ENCODE measurements around the gene TTC9C. TPM values are rescaled to one million over a fixed set of nuclear protein-coding genes. Genes with fewer than 3 reads are reported as not detected.

Gene TTC9C
- total RNA-seq, 3 donors from 2014 or later = 19.2 to 26.2 (median 25.8) TPM

GRCh38 chr11:62771144-62772021 is 43.1 kb downstream of the TTC9C start, which contains the start of gene TAF6L:
Gene TAF6L, plus strand, starts transcription at chr11:62771396. Its CDS starts 4,388 bp downstream, at chr11:62775784.
- no peaks in the 10 kb centered on the region for H3K9me3 ChIP-seq
- DNase-seq (ENCODE audit: low spot score in 2 of 2) = peak; percentile 98 to 99
- peaks cover 8 to 9% of the 10 kb centered on the region in 2 donors for H3K4me1 ChIP-seq
- H3K4me3 ChIP-seq = peak within 1 kb of the TSS; percentile 60 to 88 (median 68)
- H3K36me3 ChIP-seq = peaks cover 1% of the 10 kb centered on the region
- H3K27me3 ChIP-seq = no peaks in the 10 kb centered on the region
- intact Hi-C loops (cut with DNase I; ENCODE audit: low total_unique reads) = no loop called here
- peak within 1 kb of the TSS; percentile 94 to 98 for H3K27ac ChIP-seq
- TF ChIP-seq POLR2AphosphoS5 (IDR thresholded peaks at IDR 0.05) (peak; percentile 66 to 95 (median 75)), CTCF (IDR thresholded peaks at IDR 0.05) (no peak), POLR2A (IDR thresholded peaks at IDR 0.05) (no peak)

GRCh38 chr11:62774407-62774806 is 46.1 kb downstream of the TTC9C start:
- H3K4me3 ChIP-seq = no peak overlapping the region
- H3K4me1 ChIP-seq = peaks cover 8 to 9% of the 10 kb centered on the region in 2 donors
- H3K9me3 ChIP-seq = no peaks in the 10 kb centered on the region
- TF ChIP-seq CTCF (IDR thresholded peaks at IDR 0.05) (no peak), POLR2A (IDR thresholded peaks at IDR 0.05) (no peak), POLR2AphosphoS5 (IDR thresholded peaks at IDR 0.05) (no peak)
- H3K27me3 ChIP-seq = no peaks in the 10 kb centered on the region
- H3K27ac ChIP-seq = no peak overlapping the region
- intact Hi-C loops (cut with DNase I; ENCODE audit: low total_unique reads) = no loop called here
- H3K36me3 ChIP-seq = no peaks in the 10 kb centered on the region
- DNase-seq (ENCODE audit: low spot score in 2 of 2) = no peak

GRCh38 chr11:62775646-62776045 is 47.4 kb downstream of the TTC9C start:
- H3K4me1 ChIP-seq = peaks cover 0 to under 1% of the 10 kb centered on the region in 2 donors
- no peaks in the 10 kb centered on the region for H3K36me3 ChIP-seq
- intact Hi-C loops (cut with DNase I; ENCODE audit: low total_unique reads) = no loop called here
- H3K27me3 ChIP-seq = no peaks in the 10 kb centered on the region
- no peaks in the 10 kb centered on the region for H3K9me3 ChIP-seq
- no peak overlapping the region for H3K27ac ChIP-seq
- DNase-seq (ENCODE audit: low spot score in 2 of 2) = no peak
- no peak overlapping the region for H3K4me3 ChIP-seq
- no peak for TF ChIP-seq POLR2AphosphoS5 (IDR thresholded peaks at IDR 0.05)
- TF ChIP-seq CTCF (IDR thresholded peaks at IDR 0.05) = no peak
- no peak for TF ChIP-seq POLR2A (IDR thresholded peaks at IDR 0.05)

GRCh38 chr11:62777389-62777788 is 49.1 kb downstream of the TTC9C start:
- Histone ChIP-seq H3K9me3 (no peaks in the 10 kb centered on the region), H3K36me3 (no peaks in the 10 kb centered on the region), H3K4me3 (no peak overlapping the region), H3K4me1 (no peaks in the 10 kb centered on the region), H3K27me3 (no peaks in the 10 kb centered on the region), H3K27ac (no peak overlapping the region)
- intact Hi-C loops (cut with DNase I; ENCODE audit: low total_unique reads) = no loop called here
- DNase-seq (ENCODE audit: low spot score in 2 of 2) = no peak
- TF ChIP-seq CTCF (IDR thresholded peaks at IDR 0.05) (no peak), POLR2AphosphoS5 (IDR thresholded peaks at IDR 0.05) (no peak), POLR2A (IDR thresholded peaks at IDR 0.05) (no peak)

GRCh38 chr11:62778441-62778840 is 50.2 kb downstream of the TTC9C start:
- H3K4me3 ChIP-seq = no peak overlapping the region
- H3K27ac ChIP-seq = no peak overlapping the region
- DNase-seq (ENCODE audit: low spot score in 2 of 2) = no peak
- intact Hi-C loops (cut with DNase I; ENCODE audit: low total_unique reads) = no loop called here
- no peaks in the 10 kb centered on the region for H3K4me1 ChIP-seq
- TF ChIP-seq POLR2A (IDR thresholded peaks at IDR 0.05) (no peak), CTCF (IDR thresholded peaks at IDR 0.05) (no peak), POLR2AphosphoS5 (IDR thresholded peaks at IDR 0.05) (no peak)
- H3K27me3 ChIP-seq = no peaks in the 10 kb centered on the region
- no peaks in the 10 kb centered on the region for H3K36me3 ChIP-seq
- H3K9me3 ChIP-seq = no peaks in the 10 kb centered on the region

Measured in breast epithelium (tissue), 4 donors.